ENCODE data around the gene MGST2.

Gene MGST2

GRCh38 chr4:139721789-139722188 lies 56.2 kb downstream of the MGST2 start:
- DNase-seq (ENCODE audit: low read depth) = no peak
- H3K4me3 ChIP-seq (replicated peaks; ENCODE audit: low read depth, low read length) = no peak overlapping the region
- no peak for TF ChIP-seq CTCF (IDR thresholded peaks at IDR 0.05; ENCODE audit: low read length, missing control alignments)

- H3K4me3 ChIP-seq (replicated peaks; ENCODE audit: low read depth, low read length) = no peak overlapping the region
- no peak for DNase-seq (ENCODE audit: low read depth)
- TF ChIP-seq CTCF (IDR thresholded peaks at IDR 0.05; ENCODE audit: low read length, missing control alignments) = no peak
Observed at GRCh38 chr4:139725236-139725635, 59.6 kb downstream of the MGST2 start.

GRCh38 chr4:139726615-139727014 lies 61.0 kb downstream of the MGST2 start:
- H3K4me3 ChIP-seq (replicated peaks; ENCODE audit: low read depth, low read length) = no peak overlapping the region
- DNase-seq (ENCODE audit: low read depth) = no peak
- no peak for TF ChIP-seq CTCF (IDR thresholded peaks at IDR 0.05; ENCODE audit: low read length, missing control alignments)

GRCh38 chr4:139728146-139728545 lies 62.5 kb downstream of the MGST2 start:
- H3K4me3 ChIP-seq (replicated peaks; ENCODE audit: low read depth, low read length) = no peak overlapping the region
- no peak for DNase-seq (ENCODE audit: low read depth)
- no peak for TF ChIP-seq CTCF (IDR thresholded peaks at IDR 0.05; ENCODE audit: low read length, missing control alignments)

- no peak overlapping the region for H3K4me3 ChIP-seq (replicated peaks; ENCODE audit: low read depth, low read length)
- TF ChIP-seq CTCF (IDR thresholded peaks at IDR 0.05; ENCODE audit: low read length, missing control alignments) = no peak
- DNase-seq (ENCODE audit: low read depth) = no peak
Observed at GRCh38 chr4:139728840-139729239, 63.2 kb downstream of the MGST2 start.

- DNase-seq (ENCODE audit: low read depth) = no peak
- no peak overlapping the region for H3K4me3 ChIP-seq (replicated peaks; ENCODE audit: low read depth, low read length)
- no peak for TF ChIP-seq CTCF (IDR thresholded peaks at IDR 0.05; ENCODE audit: low read length, missing control alignments)
Observed at GRCh38 chr4:139732991-139733570, 67.5 kb downstream of the MGST2 start.

DNA sequence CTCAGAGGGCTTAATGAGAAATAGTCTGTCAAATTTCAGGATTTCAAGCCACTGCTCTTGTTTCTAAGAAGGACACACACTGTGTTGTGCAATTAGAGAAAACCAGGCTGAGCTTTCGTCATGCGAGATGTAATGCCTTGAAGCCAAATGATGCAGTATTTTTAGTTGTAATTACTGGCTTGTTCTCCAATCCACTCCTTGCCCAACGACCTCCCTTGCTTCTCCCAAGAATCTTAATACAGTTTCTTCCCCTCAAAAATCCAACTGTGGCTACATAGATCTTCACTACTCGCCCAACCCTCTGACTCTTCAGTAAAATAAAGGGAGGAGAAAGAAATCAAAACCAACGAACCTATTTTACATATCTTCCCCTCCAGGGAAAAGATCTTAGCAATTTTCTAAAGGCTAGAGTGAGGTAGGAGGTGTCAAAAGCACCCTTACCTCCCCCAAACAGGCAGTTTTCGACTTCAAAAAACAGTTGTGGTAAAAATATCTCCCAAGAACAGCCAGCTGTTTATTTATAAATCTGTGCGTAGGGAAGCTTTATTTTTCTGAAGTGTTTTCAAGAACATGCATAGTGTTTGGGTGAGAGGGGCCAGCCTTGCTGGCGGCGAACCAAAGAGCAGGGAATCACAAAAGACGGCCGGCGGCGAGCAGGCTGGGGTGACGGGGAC lies 68.7 kb downstream of the MGST2 start:
- DNase-seq (ENCODE audit: low read depth) = peak; percentile 89
- no peak for TF ChIP-seq CTCF (IDR thresholded peaks at IDR 0.05; ENCODE audit: low read length, missing control alignments)
- H3K4me3 ChIP-seq (replicated peaks; ENCODE audit: low read depth, low read length) = peak overlapping the region; percentile 49
